GM23338 (cell line): ENCODE measurements around the gene CIC. TPM values are rescaled to one million over a fixed set of nuclear protein-coding genes. Genes with fewer than 3 reads are reported as not detected.

Experiments
- ATAC-seq: fragments of 200-7000 bp; cut with Tn5 transposase; 3 replicates; pipeline ENCODE4 v1.9.1; 2020
- DNase-seq: peaks from one replicate; pipeline ENCODE4 v3.0.0-alpha.2; 2015; ENCODE audit warnings: low spot score
- H2AFZ ChIP-seq: fragments of 200-600 bp; sonication (generic); 2 replicates; pipeline ENCODE4 v1.8.0; 2016; ENCODE audit warnings: antibody characterized with exemption, mild to moderate bottlenecking, moderate library complexity
- H3F3A ChIP-seq: fragments of 200-600 bp; sonication (generic); replicated peaks from 2 replicates; pipeline ENCODE4 v1.8.0; 2017; ENCODE audit warnings: antibody characterized with exemption, mixed run types, low read depth
- H3K27ac ChIP-seq: fragments of 200-600 bp; sonication (generic); 2 replicates; pipeline ENCODE4 v1.6.1; 2016; ENCODE audit warnings: low read depth
- H3K27me3 ChIP-seq: fragments of 200-600 bp; sonication (generic); 2 replicates; pipeline ENCODE4 v1.8.0; 2016; ENCODE audit warnings: mild to moderate bottlenecking, mixed run types, moderate library complexity; ENCODE audit not compliant: insufficient read depth
- H3K36me3 ChIP-seq: fragments of 200-600 bp; sonication (generic); 2 replicates; pipeline ENCODE4 v1.8.0; 2016; ENCODE audit warnings: mild to moderate bottlenecking; ENCODE audit not compliant: insufficient read depth
- H3K4me1 ChIP-seq: fragments of 200-600 bp; sonication (generic); 2 replicates; pipeline ENCODE4 v1.8.0; 2016; ENCODE audit warnings: mild to moderate bottlenecking, moderate library complexity; ENCODE audit not compliant: insufficient read depth
- H3K4me2 ChIP-seq: fragments of 200-600 bp; sonication (generic); 2 replicates; pipeline ENCODE4 v1.7.1; 2017; ENCODE audit warnings: mixed run types
- H3K4me3 ChIP-seq: fragments of 200-600 bp; sonication (generic); 2 replicates; pipeline ENCODE4 v1.6.1; 2016; ENCODE audit warnings: mixed run types
- H3K79me2 ChIP-seq: fragments of 200-600 bp; sonication (generic); replicated peaks from 2 replicates; pipeline ENCODE4 v1.8.0; 2017; ENCODE audit warnings: mild to moderate bottlenecking; ENCODE audit not compliant: insufficient read depth
- H3K9me2 ChIP-seq: fragments of 200-600 bp; sonication (generic); 2 replicates; pipeline ENCODE4 v1.8.0; 2017; ENCODE audit not compliant: insufficient read depth
- H4K20me1 ChIP-seq: fragments of 200-600 bp; sonication (generic); replicated peaks from 2 replicates; pipeline ENCODE4 v1.8.0; 2017; ENCODE audit warnings: mild to moderate bottlenecking; ENCODE audit not compliant: insufficient read depth
- H3K27ac Mint-ChIP-seq: 2 replicates; pipeline ENCODE4 v1.8.0; 2020; ENCODE audit warnings: inconsistent platforms, mild to moderate bottlenecking, moderate library complexity, mixed read lengths
- H3K27me3 Mint-ChIP-seq: 3 replicates; pipeline ENCODE4 v1.8.0; 2022; ENCODE audit warnings: low read depth, mild to moderate bottlenecking, moderate library complexity, mixed read lengths, inconsistent platforms; ENCODE audit not compliant: insufficient read depth, poor library complexity
- H3K36me3 Mint-ChIP-seq: 3 replicates; pipeline ENCODE4 v1.8.0; 2021; ENCODE audit warnings: low read depth, mild to moderate bottlenecking, inconsistent platforms, moderate library complexity, mixed read lengths
- H3K4me1 Mint-ChIP-seq: 3 replicates; pipeline ENCODE4 v1.8.0; 2020; ENCODE audit warnings: mild to moderate bottlenecking, inconsistent platforms, mixed read lengths
- H3K4me3 Mint-ChIP-seq: 3 replicates; pipeline ENCODE4 v1.8.0; 2021; ENCODE audit warnings: moderate library complexity, mild to moderate bottlenecking, inconsistent platforms, mixed read lengths
- H3K9me3 Mint-ChIP-seq: 3 replicates; pipeline ENCODE4 v1.8.0; 2020; ENCODE audit warnings: moderate library complexity, mild to moderate bottlenecking, inconsistent platforms, mixed read lengths
- EZH2phosphoT487 ChIP-seq: fragments of 200-600 bp; sonication (generic); IDR thresholded peaks from one replicate; pipeline ENCODE4 v1.8.1; 2018; ENCODE audit warnings: antibody characterized with exemption; ENCODE audit not compliant: unreplicated experiment
- POLR2AphosphoS5 ChIP-seq: IDR thresholded peaks from 2 replicates; pipeline ENCODE4 v1.6.1; 2016; ENCODE audit warnings: antibody characterized with exemption, low read depth
- STAT1 ChIP-seq: IDR thresholded peaks from one replicate; pipeline ENCODE4 v1.6.1; 2016; ENCODE audit warnings: antibody characterized with exemption; ENCODE audit not compliant: unreplicated experiment
- ZNF114 ChIP-seq: fragments of 250-450 bp; sonication (Bioruptor Pico); IDR thresholded peaks from 2 replicates; pipeline ENCODE4 v1.5.0; 2020; ENCODE audit warnings: mild to moderate bottlenecking, moderate library complexity
- ZNF331 ChIP-seq: fragments of 250-450 bp; sonication (Bioruptor Pico); IDR thresholded peaks from 2 replicates; pipeline ENCODE4 v1.5.0; 2020; ENCODE audit warnings: low read depth, mild to moderate bottlenecking, moderate library complexity
- polyA plus RNA-seq: library from polyadenylated mRNA; unstranded; fragments of >200 nt; fragmentation: Nextera tagmentation; extraction: Ambion mirVana; gene quantifications from 2 replicates; pipeline ENCODE4 v1.2.1, GENCODE V29; 2016
- total RNA-seq: library from RNA; depleted of rRNA; stranded (reverse); fragments of >200 nt; shearing (Covaris generic); gene quantifications from 2 replicates; pipeline ENCODE4 v1.2.3, GENCODE V29; 2014
- TF ChIP-seq, protein P1 (sequence below): IDR thresholded peaks from one replicate; pipeline ENCODE4 v1.6.1; 2018; ENCODE audit warnings: antibody characterized with exemption; ENCODE audit not compliant: unreplicated experiment
- TF ChIP-seq, protein P2 (sequence below): IDR thresholded peaks from 2 replicates; pipeline ENCODE4 v1.6.1; 2016; ENCODE audit warnings: antibody characterized with exemption
- TF ChIP-seq, protein P3 (sequence below), 2 experiments: fragments of 200-600 bp in 1 of 2; sonication (generic) in 1 of 2; conservative IDR thresholded peaks; 2 replicates each; pipeline versions ENCODE4 v1.5.1 to v1.6.1; 2016 to 2017; ENCODE audit warnings: antibody characterized with exemption in 2 of 2, low read depth in 2 of 2, mild to moderate bottlenecking in 2 of 2, moderate library complexity in 1 of 2
- TF ChIP-seq, protein P4 (sequence below): fragments of 250-450 bp; sonication (Bioruptor Pico); IDR thresholded peaks from 2 replicates; pipeline ENCODE4 v1.5.0; 2020; ENCODE audit warnings: mild to moderate bottlenecking, moderate library complexity

The CIC gene
- total and polyA plus RNA-seq, 2 experiments from 2014 or later, result 13.2 to 42.0 TPM

DNA sequence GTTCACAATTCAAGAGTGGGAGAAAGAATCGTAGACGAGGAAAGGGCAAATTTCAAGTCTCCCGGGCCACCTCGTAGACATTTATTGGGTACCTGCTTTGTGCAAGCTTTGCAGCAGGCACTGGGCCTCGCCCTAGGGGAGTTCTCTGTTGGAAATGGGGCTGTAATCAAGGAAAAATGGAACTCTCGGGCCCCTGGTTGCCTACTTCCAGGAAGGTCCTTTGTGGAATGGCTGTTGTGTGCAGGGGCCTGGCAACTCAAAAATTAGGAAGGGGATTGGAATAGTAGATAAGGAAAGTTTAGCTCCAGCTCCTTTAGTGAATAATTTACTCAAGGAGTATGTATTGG is 48.3 kb upstream of the CIC start:
- Mint-ChIP-seq H3K36me3 (peaks cover 26% of the 10 kb centered on the region), H3K9me3 (no peaks in the 10 kb centered on the region), H3K4me1 (peaks cover 26% of the 10 kb centered on the region), H3K27me3 (peaks cover 30% of the 10 kb centered on the region), H3K27ac (peak overlapping the region; percentile 94), H3K4me3 (peak overlapping the region; percentile 94)
- no peaks in the 10 kb centered on the region for H3K36me3 ChIP-seq
- TF ChIP-seq, protein P1, sequence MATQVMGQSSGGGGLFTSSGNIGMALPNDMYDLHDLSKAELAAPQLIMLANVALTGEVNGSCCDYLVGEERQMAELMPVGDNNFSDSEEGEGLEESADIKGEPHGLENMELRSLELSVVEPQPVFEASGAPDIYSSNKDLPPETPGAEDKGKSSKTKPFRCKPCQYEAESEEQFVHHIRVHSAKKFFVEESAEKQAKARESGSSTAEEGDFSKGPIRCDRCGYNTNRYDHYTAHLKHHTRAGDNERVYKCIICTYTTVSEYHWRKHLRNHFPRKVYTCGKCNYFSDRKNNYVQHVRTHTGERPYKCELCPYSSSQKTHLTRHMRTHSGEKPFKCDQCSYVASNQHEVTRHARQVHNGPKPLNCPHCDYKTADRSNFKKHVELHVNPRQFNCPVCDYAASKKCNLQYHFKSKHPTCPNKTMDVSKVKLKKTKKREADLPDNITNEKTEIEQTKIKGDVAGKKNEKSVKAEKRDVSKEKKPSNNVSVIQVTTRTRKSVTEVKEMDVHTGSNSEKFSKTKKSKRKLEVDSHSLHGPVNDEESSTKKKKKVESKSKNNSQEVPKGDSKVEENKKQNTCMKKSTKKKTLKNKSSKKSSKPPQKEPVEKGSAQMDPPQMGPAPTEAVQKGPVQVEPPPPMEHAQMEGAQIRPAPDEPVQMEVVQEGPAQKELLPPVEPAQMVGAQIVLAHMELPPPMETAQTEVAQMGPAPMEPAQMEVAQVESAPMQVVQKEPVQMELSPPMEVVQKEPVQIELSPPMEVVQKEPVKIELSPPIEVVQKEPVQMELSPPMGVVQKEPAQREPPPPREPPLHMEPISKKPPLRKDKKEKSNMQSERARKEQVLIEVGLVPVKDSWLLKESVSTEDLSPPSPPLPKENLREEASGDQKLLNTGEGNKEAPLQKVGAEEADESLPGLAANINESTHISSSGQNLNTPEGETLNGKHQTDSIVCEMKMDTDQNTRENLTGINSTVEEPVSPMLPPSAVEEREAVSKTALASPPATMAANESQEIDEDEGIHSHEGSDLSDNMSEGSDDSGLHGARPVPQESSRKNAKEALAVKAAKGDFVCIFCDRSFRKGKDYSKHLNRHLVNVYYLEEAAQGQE, result no peak
- TF ChIP-seq, protein P2, sequence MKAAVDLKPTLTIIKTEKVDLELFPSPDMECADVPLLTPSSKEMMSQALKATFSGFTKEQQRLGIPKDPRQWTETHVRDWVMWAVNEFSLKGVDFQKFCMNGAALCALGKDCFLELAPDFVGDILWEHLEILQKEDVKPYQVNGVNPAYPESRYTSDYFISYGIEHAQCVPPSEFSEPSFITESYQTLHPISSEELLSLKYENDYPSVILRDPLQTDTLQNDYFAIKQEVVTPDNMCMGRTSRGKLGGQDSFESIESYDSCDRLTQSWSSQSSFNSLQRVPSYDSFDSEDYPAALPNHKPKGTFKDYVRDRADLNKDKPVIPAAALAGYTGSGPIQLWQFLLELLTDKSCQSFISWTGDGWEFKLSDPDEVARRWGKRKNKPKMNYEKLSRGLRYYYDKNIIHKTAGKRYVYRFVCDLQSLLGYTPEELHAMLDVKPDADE, result no peak
- TF ChIP-seq, protein P3, sequence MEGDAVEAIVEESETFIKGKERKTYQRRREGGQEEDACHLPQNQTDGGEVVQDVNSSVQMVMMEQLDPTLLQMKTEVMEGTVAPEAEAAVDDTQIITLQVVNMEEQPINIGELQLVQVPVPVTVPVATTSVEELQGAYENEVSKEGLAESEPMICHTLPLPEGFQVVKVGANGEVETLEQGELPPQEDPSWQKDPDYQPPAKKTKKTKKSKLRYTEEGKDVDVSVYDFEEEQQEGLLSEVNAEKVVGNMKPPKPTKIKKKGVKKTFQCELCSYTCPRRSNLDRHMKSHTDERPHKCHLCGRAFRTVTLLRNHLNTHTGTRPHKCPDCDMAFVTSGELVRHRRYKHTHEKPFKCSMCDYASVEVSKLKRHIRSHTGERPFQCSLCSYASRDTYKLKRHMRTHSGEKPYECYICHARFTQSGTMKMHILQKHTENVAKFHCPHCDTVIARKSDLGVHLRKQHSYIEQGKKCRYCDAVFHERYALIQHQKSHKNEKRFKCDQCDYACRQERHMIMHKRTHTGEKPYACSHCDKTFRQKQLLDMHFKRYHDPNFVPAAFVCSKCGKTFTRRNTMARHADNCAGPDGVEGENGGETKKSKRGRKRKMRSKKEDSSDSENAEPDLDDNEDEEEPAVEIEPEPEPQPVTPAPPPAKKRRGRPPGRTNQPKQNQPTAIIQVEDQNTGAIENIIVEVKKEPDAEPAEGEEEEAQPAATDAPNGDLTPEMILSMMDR (conservative IDR thresholded peaks at IDR 0.05; ENCODE audit: low read depth in 2 of 2), result no peak
- no peak for TF ChIP-seq ZNF331 (CRISPR knock-in tag)
- no peak for TF ChIP-seq POLR2AphosphoS5
- TF ChIP-seq STAT1, result no peak
- no peak for TF ChIP-seq EZH2phosphoT487
- TF ChIP-seq, protein P4, sequence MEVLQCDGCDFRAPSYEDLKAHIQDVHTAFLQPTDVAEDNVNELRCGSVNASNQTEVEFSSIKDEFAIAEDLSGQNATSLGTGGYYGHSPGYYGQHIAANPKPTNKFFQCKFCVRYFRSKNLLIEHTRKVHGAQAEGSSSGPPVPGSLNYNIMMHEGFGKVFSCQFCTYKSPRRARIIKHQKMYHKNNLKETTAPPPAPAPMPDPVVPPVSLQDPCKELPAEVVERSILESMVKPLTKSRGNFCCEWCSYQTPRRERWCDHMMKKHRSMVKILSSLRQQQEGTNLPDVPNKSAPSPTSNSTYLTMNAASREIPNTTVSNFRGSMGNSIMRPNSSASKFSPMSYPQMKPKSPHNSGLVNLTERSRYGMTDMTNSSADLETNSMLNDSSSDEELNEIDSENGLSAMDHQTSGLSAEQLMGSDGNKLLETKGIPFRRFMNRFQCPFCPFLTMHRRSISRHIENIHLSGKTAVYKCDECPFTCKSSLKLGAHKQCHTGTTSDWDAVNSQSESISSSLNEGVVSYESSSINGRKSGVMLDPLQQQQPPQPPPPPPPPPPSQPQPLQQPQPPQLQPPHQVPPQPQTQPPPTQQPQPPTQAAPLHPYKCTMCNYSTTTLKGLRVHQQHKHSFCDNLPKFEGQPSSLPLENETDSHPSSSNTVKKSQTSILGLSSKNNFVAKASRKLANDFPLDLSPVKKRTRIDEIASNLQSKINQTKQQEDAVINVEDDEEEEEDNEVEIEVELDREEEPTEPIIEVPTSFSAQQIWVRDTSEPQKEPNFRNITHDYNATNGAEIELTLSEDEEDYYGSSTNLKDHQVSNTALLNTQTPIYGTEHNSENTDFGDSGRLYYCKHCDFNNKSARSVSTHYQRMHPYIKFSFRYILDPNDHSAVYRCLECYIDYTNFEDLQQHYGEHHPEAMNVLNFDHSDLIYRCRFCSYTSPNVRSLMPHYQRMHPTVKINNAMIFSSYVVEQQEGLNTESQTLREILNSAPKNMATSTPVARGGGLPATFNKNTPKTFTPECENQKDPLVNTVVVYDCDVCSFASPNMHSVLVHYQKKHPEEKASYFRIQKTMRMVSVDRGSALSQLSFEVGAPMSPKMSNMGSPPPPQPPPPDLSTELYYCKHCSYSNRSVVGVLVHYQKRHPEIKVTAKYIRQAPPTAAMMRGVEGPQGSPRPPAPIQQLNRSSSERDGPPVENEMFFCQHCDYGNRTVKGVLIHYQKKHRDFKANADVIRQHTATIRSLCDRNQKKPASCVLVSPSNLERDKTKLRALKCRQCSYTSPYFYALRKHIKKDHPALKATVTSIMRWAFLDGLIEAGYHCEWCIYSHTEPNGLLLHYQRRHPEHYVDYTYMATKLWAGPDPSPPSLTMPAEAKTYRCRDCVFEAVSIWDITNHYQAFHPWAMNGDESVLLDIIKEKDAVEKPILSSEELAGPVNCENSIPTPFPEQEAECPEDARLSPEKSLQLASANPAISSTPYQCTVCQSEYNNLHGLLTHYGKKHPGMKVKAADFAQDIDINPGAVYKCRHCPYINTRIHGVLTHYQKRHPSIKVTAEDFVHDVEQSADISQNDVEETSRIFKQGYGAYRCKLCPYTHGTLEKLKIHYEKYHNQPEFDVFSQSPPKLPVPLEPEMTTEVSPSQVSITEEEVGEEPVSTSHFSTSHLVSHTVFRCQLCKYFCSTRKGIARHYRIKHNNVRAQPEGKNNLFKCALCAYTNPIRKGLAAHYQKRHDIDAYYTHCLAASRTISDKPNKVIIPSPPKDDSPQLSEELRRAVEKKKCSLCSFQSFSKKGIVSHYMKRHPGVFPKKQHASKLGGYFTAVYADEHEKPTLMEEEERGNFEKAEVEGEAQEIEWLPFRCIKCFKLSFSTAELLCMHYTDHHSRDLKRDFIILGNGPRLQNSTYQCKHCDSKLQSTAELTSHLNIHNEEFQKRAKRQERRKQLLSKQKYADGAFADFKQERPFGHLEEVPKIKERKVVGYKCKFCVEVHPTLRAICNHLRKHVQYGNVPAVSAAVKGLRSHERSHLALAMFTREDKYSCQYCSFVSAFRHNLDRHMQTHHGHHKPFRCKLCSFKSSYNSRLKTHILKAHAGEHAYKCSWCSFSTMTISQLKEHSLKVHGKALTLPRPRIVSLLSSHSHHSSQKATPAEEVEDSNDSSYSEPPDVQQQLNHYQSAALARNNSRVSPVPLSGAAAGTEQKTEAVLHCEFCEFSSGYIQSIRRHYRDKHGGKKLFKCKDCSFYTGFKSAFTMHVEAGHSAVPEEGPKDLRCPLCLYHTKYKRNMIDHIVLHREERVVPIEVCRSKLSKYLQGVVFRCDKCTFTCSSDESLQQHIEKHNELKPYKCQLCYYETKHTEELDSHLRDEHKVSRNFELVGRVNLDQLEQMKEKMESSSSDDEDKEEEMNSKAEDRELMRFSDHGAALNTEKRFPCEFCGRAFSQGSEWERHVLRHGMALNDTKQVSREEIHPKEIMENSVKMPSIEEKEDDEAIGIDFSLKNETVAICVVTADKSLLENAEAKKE (CRISPR knock-in tag), result no peak
- TF ChIP-seq ZNF114, result no peak
- no peaks in the 10 kb centered on the region for H3K27me3 ChIP-seq
- no peaks in the 10 kb centered on the region for H3K9me2 ChIP-seq
- H3K4me1 ChIP-seq, result peaks cover 9% of the 10 kb centered on the region
- peaks cover 34% of the 10 kb centered on the region for H3K79me2 ChIP-seq
- no peak overlapping the region; the same call in 1 of the 2 replicates for H2AFZ ChIP-seq
- ATAC-seq (no peak), DNase-seq (no peak)
- H3K4me2 ChIP-seq, result peak overlapping the region; percentile 95
- H4K20me1 ChIP-seq, result peaks cover 17% of the 10 kb centered on the region
- H3K4me3 ChIP-seq, result peak overlapping the region; percentile 89
- peak overlapping the region; percentile 27; the same call in 1 of the 2 replicates for H3K27ac ChIP-seq
- peaks cover 25% of the 10 kb centered on the region for H3F3A ChIP-seq
